Breast epithelium (tissue), 4 donors: ENCODE results near the gene CELF5. TPM values are rescaled to one million over a fixed set of nuclear protein-coding genes. Genes with fewer than 3 reads are reported as not detected.
"Not testable (repeated sequence)": the region's sequence is repeated elsewhere in the genome, so short reads cannot be mapped to it uniquely, and the experiment has no call there.

Source experiments
- DNase-seq, 2 donors: peaks; one replicate each; pipeline ENCODE4 v3.0.0-alpha.2; 2019; ENCODE audit warnings: low spot score in 2 of 2
- H3K27ac ChIP-seq, 2 donors: fragments of 200-600 bp; sonication (generic) in 1 of 2; one replicate each; pipeline ENCODE4 v1.5.1; 2016 to 2019; ENCODE audit warnings: mild to moderate bottlenecking in 1 of 2
- H3K27me3 ChIP-seq, 2 donors: fragments of 200-600 bp; sonication (generic) in 1 of 2; one replicate each; pipeline versions ENCODE4 v1.5.1 to v1.6.0; 2017 to 2019; ENCODE audit warnings: control low read depth in 1 of 2, mild to moderate bottlenecking in 1 of 2
- H3K36me3 ChIP-seq: fragments of 200-600 bp; one replicate; pipeline ENCODE4 v1.5.1; 2019
- H3K4me1 ChIP-seq, 2 donors: fragments of 200-600 bp; sonication (generic); one replicate each; pipeline ENCODE4 v1.5.1; 2016 to 2019; ENCODE audit warnings: control low read depth in 1 of 2
- H3K4me3 ChIP-seq, 3 donors: fragments of 200-600 bp; sonication (generic); 1 replicate in 2 of 3; 2 replicates in 1 of 3; pipeline ENCODE4 v1.5.1; 2016 to 2019; ENCODE audit warnings: mild to moderate bottlenecking in 3 of 3, moderate library complexity in 2 of 3
- H3K9me3 ChIP-seq, 2 donors: fragments of 200-600 bp; sonication (generic) in 1 of 2; one replicate each; pipeline ENCODE4 v1.5.1; 2016 to 2019; ENCODE audit warnings: control low read depth in 1 of 2
- POLR2A ChIP-seq: fragments of 450-650 bp; IDR thresholded peaks from one replicate; pipeline ENCODE4 v1.6.1; 2016; ENCODE audit warnings: antibody characterized with exemption, mild to moderate bottlenecking, moderate library complexity
- POLR2AphosphoS5 ChIP-seq, 3 donors: sonication (generic); formaldehyde crosslinking; IDR thresholded peaks; one replicate each; pipeline ENCODE4 v1.6.1; 2017; ENCODE audit warnings: antibody characterized with exemption in 3 of 3
- intact Hi-C: fragments of 100-400 bp; cut with DNase I; formaldehyde crosslinking; loops from one replicate; pipeline ENCODE4 v1.15.1; 2023; ENCODE audit warnings: low total_unique reads
- total RNA-seq, 3 donors: library from RNA; depleted of rRNA; stranded (reverse); fragments of >200 nt; gene quantifications; one replicate each; pipeline ENCODE4 v1.1.0, GENCODE V29; 2016
- TF ChIP-seq, protein P1 (sequence below), 3 donors: fragments of 450-650 bp; IDR thresholded peaks; one replicate each; pipeline ENCODE4 v1.5.1; 2016 to 2017; ENCODE audit warnings: antibody characterized with exemption in 3 of 3, mild to moderate bottlenecking in 3 of 3, moderate library complexity in 3 of 3

CELF5 gene
- total RNA-seq, 3 donors from 2014 or later, result 0.33 to 0.59 TPM; not detected in 1

DNA sequence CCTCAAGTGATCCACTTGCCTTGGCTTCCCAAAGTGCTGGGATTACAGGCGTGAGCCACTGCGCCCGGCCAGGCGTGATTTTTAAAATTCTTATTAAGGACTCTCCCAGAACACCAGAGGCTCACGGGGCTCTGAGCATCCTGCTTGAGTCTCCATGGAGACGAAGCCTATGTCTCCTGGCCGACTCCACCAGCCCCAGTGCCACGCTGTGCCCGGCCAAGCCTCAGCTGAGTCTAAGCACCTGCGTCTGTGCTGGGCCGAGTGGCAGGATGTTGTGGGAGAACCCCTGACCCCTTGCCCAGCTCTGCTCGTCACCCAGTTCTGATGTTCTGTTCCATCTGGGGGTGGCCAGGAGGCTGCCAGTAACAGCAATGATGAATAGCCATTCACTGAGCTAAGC, 3.9 kb upstream of the CELF5 start:
- no peaks in the 10 kb centered on the region for H3K4me1 ChIP-seq
- no peak for DNase-seq
- intact Hi-C loops, result loop anchor here (5.0 kb wide), 1 partner anchor 927 kb away; no protein-coding TSS in a partner anchor
- peaks cover 0 to 16% of the 10 kb centered on the region in 2 donors for H3K27me3 ChIP-seq
- H3K36me3 ChIP-seq, result no peaks in the 10 kb centered on the region
- TF ChIP-seq POLR2A, result no peak
- TF ChIP-seq POLR2AphosphoS5 (IDR thresholded peaks at IDR 0.05), result no peak
- TF ChIP-seq, protein P1, sequence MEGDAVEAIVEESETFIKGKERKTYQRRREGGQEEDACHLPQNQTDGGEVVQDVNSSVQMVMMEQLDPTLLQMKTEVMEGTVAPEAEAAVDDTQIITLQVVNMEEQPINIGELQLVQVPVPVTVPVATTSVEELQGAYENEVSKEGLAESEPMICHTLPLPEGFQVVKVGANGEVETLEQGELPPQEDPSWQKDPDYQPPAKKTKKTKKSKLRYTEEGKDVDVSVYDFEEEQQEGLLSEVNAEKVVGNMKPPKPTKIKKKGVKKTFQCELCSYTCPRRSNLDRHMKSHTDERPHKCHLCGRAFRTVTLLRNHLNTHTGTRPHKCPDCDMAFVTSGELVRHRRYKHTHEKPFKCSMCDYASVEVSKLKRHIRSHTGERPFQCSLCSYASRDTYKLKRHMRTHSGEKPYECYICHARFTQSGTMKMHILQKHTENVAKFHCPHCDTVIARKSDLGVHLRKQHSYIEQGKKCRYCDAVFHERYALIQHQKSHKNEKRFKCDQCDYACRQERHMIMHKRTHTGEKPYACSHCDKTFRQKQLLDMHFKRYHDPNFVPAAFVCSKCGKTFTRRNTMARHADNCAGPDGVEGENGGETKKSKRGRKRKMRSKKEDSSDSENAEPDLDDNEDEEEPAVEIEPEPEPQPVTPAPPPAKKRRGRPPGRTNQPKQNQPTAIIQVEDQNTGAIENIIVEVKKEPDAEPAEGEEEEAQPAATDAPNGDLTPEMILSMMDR (IDR thresholded peaks at IDR 0.05), result no peak
- no peak overlapping the region for H3K27ac ChIP-seq
- H3K9me3 ChIP-seq, result no peaks in the 10 kb centered on the region
- no peak overlapping the region for H3K4me3 ChIP-seq

DNA sequence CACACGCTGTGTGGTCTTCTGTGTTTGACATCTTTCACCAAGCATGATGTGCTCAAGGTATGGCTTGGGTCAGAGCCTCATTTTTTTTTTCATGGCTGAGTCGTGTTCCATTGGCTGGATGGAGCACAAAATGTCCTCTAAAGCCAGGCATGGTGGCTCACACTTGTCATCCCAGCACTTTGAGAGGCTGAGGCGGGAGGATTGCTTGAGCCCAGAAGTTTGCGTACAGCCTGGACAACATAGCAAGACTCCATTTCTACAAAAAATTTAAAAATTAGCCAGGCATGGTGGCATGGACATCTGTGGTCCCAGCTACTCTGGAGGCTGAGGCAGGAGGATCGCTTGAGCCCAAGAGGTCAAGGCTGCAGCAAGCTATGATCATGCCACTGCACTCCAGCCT, 2.9 kb upstream of the CELF5 start:
- peaks cover 0 to 23% of the 10 kb centered on the region in 2 donors for H3K27me3 ChIP-seq
- intact Hi-C loops, result loop anchor here (5.0 kb wide), 1 partner anchor 926 kb away; no protein-coding TSS in a partner anchor
- not testable (repeated sequence) for DNase-seq

DNA sequence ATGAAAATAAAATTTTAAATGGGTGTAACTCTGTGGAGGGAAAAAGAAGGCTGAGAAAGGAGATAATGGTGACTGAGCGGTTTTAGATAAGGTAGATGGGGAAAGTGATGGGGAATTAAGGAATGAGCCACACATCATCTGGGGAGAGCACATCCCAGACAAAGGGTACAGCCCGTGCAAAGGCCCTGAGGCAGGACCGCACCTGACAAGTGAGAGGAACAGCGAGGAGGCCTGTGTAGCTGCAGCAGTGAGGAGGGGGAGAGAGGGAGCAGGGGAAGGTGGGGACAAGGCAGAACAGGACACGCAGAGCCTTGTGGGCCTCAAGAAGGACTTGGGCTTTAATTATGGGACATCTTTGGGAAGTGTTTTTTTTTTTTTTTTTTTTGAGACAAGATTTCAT, 1.8 kb upstream of the CELF5 start:
- no peak overlapping the region for H3K4me3 ChIP-seq
- H3K27me3 ChIP-seq, result peaks cover 0 to 31% of the 10 kb centered on the region in 2 donors
- intact Hi-C loops, result loop anchor here (5.0 kb wide), 1 partner anchor 925 kb away; no protein-coding TSS in a partner anchor
- no peak overlapping the region for H3K27ac ChIP-seq
- no peaks in the 10 kb centered on the region for H3K4me1 ChIP-seq
- no peaks in the 10 kb centered on the region for H3K9me3 ChIP-seq
- H3K36me3 ChIP-seq, result no peaks in the 10 kb centered on the region
- DNase-seq, result no peak
- TF ChIP-seq POLR2AphosphoS5 (IDR thresholded peaks at IDR 0.05) (no peak), POLR2A (no peak)
- TF ChIP-seq, protein P1 (IDR thresholded peaks at IDR 0.05), result no peak

More for the DNA sequence above, 2.9 kb upstream of the CELF5 start:
- not testable (repeated sequence) for H3K27ac ChIP-seq, H3K36me3 ChIP-seq, H3K4me3 ChIP-seq, H3K9me3 ChIP-seq, H3K4me1 ChIP-seq

DNA sequence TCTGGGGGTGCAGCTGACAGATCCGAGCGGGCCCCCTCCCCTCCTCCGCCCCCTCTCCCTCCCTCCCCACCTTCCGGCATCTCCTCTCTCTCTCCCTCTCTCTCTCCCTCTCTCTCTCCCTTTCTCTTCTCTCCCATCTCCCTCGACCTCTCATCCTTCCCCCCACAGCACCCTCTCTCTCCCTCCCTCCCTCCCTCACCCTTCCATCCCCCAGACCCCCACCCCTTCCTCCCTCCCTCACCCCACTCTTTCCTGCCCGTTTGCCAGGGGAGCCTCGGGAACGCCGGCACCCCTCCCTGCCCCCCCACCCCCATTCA, 666 bp downstream of the CELF5 start:
- Histone ChIP-seq H3K27ac (no peak overlapping the region), H3K4me1 (no peaks in the 10 kb centered on the region), H3K9me3 (no peaks in the 10 kb centered on the region), H3K4me3 (no peak overlapping the region), H3K27me3 (peaks cover 0 to 45% of the 10 kb centered on the region in 2 donors), H3K36me3 (no peaks in the 10 kb centered on the region)
- intact Hi-C loops, result loop anchor here (1.0 kb wide), 1 partner anchor 44 kb away; no protein-coding TSS in a partner anchor
- no peak for DNase-seq
- TF ChIP-seq POLR2AphosphoS5 (IDR thresholded peaks at IDR 0.05), result no peak

DNA sequence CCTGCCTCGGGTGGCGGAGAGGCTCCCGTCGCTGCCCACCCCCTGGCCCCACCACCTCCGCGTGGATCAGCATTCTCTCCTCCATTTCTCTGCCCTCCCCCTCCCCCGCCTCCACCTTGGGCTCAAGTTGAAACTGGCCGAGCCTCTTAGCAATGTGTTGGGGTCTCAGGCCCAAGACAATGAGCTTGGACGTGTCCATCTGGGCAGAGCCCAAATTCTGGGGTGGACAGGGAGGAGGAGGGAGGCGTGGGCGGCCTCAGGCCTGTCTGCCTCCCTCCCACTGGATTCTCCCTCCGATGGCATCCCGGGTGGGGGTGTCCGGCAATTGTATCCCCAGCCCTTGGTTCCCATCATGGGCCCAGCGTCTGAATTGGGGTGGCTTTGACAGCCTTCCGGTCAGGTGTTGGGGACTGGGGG, 1.2 kb downstream of the CELF5 start:
- Histone ChIP-seq H3K4me1 (no peaks in the 10 kb centered on the region), H3K36me3 (no peaks in the 10 kb centered on the region), H3K9me3 (no peaks in the 10 kb centered on the region), H3K27me3 (peaks cover 0 to 45% of the 10 kb centered on the region in 2 donors), H3K27ac (no peak overlapping the region), H3K4me3 (no peak overlapping the region)
- TF ChIP-seq POLR2A, result no peak
- TF ChIP-seq, protein P1 (IDR thresholded peaks at IDR 0.05), result no peak
- no peak for TF ChIP-seq POLR2AphosphoS5 (IDR thresholded peaks at IDR 0.05)
- intact Hi-C loops, result loop anchor here (1.0 kb wide), 1 partner anchor 44 kb away; no protein-coding TSS in a partner anchor
- DNase-seq, result no peak

DNA sequence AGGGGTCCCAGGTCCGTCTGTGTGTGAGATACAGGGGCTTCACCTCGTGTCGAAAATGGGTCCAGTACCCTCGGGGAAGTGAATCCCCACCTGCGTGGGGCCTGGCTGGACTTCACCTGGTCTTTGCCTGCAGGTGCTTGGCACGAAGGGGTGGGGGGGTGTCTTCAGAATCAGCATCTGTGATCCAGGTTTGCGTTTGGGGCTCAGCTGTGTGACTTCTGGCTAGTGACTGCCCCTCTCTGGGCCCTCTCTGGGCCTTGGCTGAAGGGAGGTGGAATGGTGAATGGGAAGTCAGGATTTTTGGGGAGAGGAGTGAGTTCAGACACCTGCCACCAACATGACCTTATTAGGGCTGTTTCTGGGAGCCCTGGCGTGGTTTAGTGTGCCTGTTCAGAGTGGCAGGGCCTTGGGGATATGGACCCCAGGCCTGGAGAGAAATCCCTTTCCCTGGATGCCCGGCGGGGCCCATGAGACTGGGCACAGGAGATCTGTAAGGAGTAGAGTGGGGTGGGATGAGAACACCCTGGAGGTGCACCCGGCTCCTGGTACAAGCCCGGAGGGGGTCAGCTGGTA, 2.7 kb downstream of the CELF5 start:
- TF ChIP-seq POLR2AphosphoS5 (IDR thresholded peaks at IDR 0.05), result no peak
- TF ChIP-seq, protein P1 (IDR thresholded peaks at IDR 0.05), result no peak
- no peak for TF ChIP-seq POLR2A
- Histone ChIP-seq H3K9me3 (no peaks in the 10 kb centered on the region), H3K36me3 (no peaks in the 10 kb centered on the region), H3K4me1 (no peaks in the 10 kb centered on the region), H3K27ac (no peak overlapping the region), H3K4me3 (no peak overlapping the region), H3K27me3 (peaks cover 0 to 45% of the 10 kb centered on the region in 2 donors)
- no peak for DNase-seq
- intact Hi-C loops, result no loop called here
